Endodermal cell (in vitro differentiated cells): ENCODE data around the gene EMX2. TPM values are rescaled to one million over a fixed set of nuclear protein-coding genes. Genes with fewer than 3 reads are reported as not detected.

Experiments
- DNase-seq: peaks from one replicate; pipeline ENCODE4 v3.0.0-alpha.2; 2017
- H3K27ac ChIP-seq: 2 replicates; pipeline ENCODE4 v1.5.1; 2013; ENCODE audit warnings: mild to moderate bottlenecking, low read depth, low read length, moderate library complexity
- H3K27me3 ChIP-seq: 2 replicates; pipeline ENCODE4 v1.6.1; 2013; ENCODE audit warnings: mild to moderate bottlenecking, low read length, moderate library complexity; ENCODE audit not compliant: insufficient read depth, control insufficient read depth, poor library complexity, severe bottlenecking
- H3K36me3 ChIP-seq: 2 replicates; pipeline ENCODE4 v1.7.0; 2013; ENCODE audit warnings: mild to moderate bottlenecking, low read length, moderate library complexity; ENCODE audit not compliant: control insufficient read depth, insufficient read depth
- H3K4me1 ChIP-seq: one replicate; pipeline ENCODE4 v1.7.0; 2013; ENCODE audit warnings: low read length; ENCODE audit not compliant: control insufficient read depth, insufficient read depth
- H3K4me3 ChIP-seq: 2 replicates; pipeline ENCODE4 v1.5.1; 2013; ENCODE audit warnings: mild to moderate bottlenecking, low read length, moderate library complexity
- H3K9ac ChIP-seq: 2 replicates; pipeline ENCODE4 v1.6.1; 2013; ENCODE audit warnings: mild to moderate bottlenecking, low read length, moderate library complexity; ENCODE audit not compliant: poor library complexity, severe bottlenecking; ENCODE audit errors: extremely low read depth
- H3K9me3 ChIP-seq: 2 replicates; pipeline ENCODE4 v1.6.1; 2013; ENCODE audit warnings: mild to moderate bottlenecking, low read length, moderate library complexity; ENCODE audit not compliant: control insufficient read depth
- H3K27ac Mint-ChIP-seq: 2 replicates; pipeline ENCODE4 v1.8.0; 2020; ENCODE audit warnings: mixed read lengths
- H3K27me3 Mint-ChIP-seq: 2 replicates; pipeline ENCODE4 v1.8.0; 2021; ENCODE audit warnings: mild to moderate bottlenecking, mixed read lengths; ENCODE audit not compliant: insufficient read depth
- H3K36me3 Mint-ChIP-seq: 2 replicates; pipeline ENCODE4 v1.8.0; 2020; ENCODE audit warnings: low read depth, mixed read lengths
- H3K4me1 Mint-ChIP-seq: 2 replicates; pipeline ENCODE4 v1.8.0; 2020; ENCODE audit warnings: mixed read lengths
- H3K4me3 Mint-ChIP-seq: 2 replicates; pipeline ENCODE4 v1.8.0; 2020; ENCODE audit warnings: mild to moderate bottlenecking, moderate library complexity, mixed read lengths
- H3K9me3 Mint-ChIP-seq: 2 replicates; pipeline ENCODE4 v1.8.0; 2020; ENCODE audit warnings: mild to moderate bottlenecking, mixed read lengths
- CTCF ChIP-seq: fragments of 200-600 bp; sonication (generic); conservative IDR thresholded peaks from 2 replicates; pipeline ENCODE4 v1.5.0; 2021; ENCODE audit warnings: antibody characterized with exemption, mild to moderate bottlenecking
- WGBS, 2 experiments: methylation state at CpG; one replicate each; pipeline versions ENCODE4 v1.1.5 to v1.1.7; 2013; ENCODE audit warnings: missing lambda C conversion rate in 2 of 2, mixed read lengths in 1 of 2; ENCODE audit not compliant: insufficient coverage in 1 of 2, insufficient read length in 1 of 2; 5-methylcytosine and 5-hydroxymethylcytosine counted together
- total RNA-seq, 2 donors: library from RNA; stranded (reverse); fragmentation: NEBNext Ultra II Directional in 1 of 2; extraction: Animal tissue kit (Norgen Biotek cat#: 25700) in 1 of 2; gene quantifications; 2 replicates in 1 of 2; 3 replicates in 1 of 2; pipeline ENCODE4 v1.2.1, GENCODE V29; 2021

EMX2 gene
- total RNA-seq, 2 donors from 2014 or later, result 0.18 TPM; not detected in 1

GRCh38 chr10:117590101-117590875, 47.7 kb downstream of the EMX2 start:
- Histone ChIP-seq H3K9ac (no peak overlapping the region), H3K4me1 (no peaks in the 10 kb centered on the region), H3K27me3 (no peaks in the 10 kb centered on the region), H3K4me3 (no peak overlapping the region), H3K27ac (no peak overlapping the region), H3K9me3 (no peaks in the 10 kb centered on the region), H3K36me3 (no peaks in the 10 kb centered on the region)
- H3K27ac Mint-ChIP-seq, result no peak overlapping the region
- H3K36me3 Mint-ChIP-seq, result no peaks in the 10 kb centered on the region
- no peak overlapping the region for H3K4me3 Mint-ChIP-seq
- H3K9me3 Mint-ChIP-seq, result no peaks in the 10 kb centered on the region
- no peak for DNase-seq
- H3K27me3 Mint-ChIP-seq, result peaks cover 6% of the 10 kb centered on the region
- WGBS, 2 experiments, result 79 to 88% methylated on average over 7 to 8 of the region's 8 CpGs
- no peaks in the 10 kb centered on the region for H3K4me1 Mint-ChIP-seq
- TF ChIP-seq CTCF, result no peak

DNA sequence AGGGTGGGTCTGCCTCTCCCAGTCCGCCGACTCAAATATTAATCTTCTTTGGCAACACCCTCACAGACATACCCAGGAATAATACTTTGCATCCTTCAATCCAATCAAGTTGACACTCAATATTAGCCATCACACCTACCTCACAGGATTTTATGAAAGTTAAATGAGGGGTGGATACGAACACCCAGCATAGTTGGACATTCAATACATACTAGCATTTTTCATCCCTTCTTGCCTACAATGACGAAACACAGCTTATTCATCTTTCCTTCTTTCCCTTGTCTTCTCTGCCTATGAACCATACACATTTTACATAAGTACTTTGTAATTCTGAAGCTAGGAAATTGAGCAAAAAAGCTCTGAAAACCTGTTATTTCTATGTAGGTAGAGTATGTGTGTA, 48.5 kb downstream of the EMX2 start:
- Histone ChIP-seq H3K9me3 (no peaks in the 10 kb centered on the region), H3K27me3 (no peaks in the 10 kb centered on the region), H3K4me1 (no peaks in the 10 kb centered on the region), H3K9ac (no peak overlapping the region), H3K4me3 (no peak overlapping the region), H3K36me3 (no peaks in the 10 kb centered on the region), H3K27ac (no peak overlapping the region)
- WGBS, 2 experiments, result 89 to 92% methylated on average over 1 to 4 of the region's 4 CpGs
- no peaks in the 10 kb centered on the region for H3K36me3 Mint-ChIP-seq
- no peaks in the 10 kb centered on the region for H3K9me3 Mint-ChIP-seq
- H3K4me1 Mint-ChIP-seq, result no peaks in the 10 kb centered on the region
- TF ChIP-seq CTCF, result no peak
- H3K27ac Mint-ChIP-seq, result no peak overlapping the region
- no peak overlapping the region for H3K4me3 Mint-ChIP-seq
- no peak for DNase-seq
- peaks cover 9% of the 10 kb centered on the region for H3K27me3 Mint-ChIP-seq

DNA sequence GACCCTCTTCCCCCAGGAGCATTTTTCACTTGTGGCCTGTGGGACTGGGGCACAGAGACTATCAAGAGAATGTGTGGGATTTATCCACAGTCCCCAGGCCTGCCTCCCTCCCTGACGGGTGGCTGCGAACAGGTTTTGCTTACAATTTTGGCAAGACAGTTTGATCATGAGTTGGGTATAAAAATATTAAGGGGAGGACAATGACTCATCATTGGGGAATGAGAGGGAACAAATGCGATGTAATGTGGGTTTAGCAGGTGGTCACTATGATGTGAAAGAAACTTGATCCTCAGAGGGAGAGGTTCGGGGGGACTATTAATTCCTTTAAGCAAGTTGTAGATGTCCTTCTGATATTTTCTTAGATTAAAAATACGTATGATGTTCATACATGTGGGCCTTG, 52.2 kb downstream of the EMX2 start:
- H3K9me3 Mint-ChIP-seq, result no peaks in the 10 kb centered on the region
- no peak for DNase-seq
- WGBS, 2 experiments, result 65 to 100% methylated on average over 1 to 5 of the region's 5 CpGs
- no peaks in the 10 kb centered on the region for H3K9me3 ChIP-seq
- H3K27me3 ChIP-seq, result no peaks in the 10 kb centered on the region
- H3K27ac Mint-ChIP-seq, result no peak overlapping the region
- H3K27me3 Mint-ChIP-seq, result peaks cover 13% of the 10 kb centered on the region
- no peak overlapping the region for H3K4me3 Mint-ChIP-seq
- H3K9ac ChIP-seq, result no peak overlapping the region
- H3K36me3 ChIP-seq, result no peaks in the 10 kb centered on the region
- H3K4me1 Mint-ChIP-seq, result peaks cover 5% of the 10 kb centered on the region
- H3K36me3 Mint-ChIP-seq, result no peaks in the 10 kb centered on the region
- no peak overlapping the region for H3K4me3 ChIP-seq
- H3K4me1 ChIP-seq, result no peaks in the 10 kb centered on the region
- TF ChIP-seq CTCF, result no peak
- no peak overlapping the region for H3K27ac ChIP-seq
